Stimulated activated CD8-positive, alpha-beta memory T cell treated with anti-CD3 and anti-CD28 coated beads, Interleukin-12 subunit alpha, Interleukin-12 subunit beta, amount 100 ng/mL, for 24 hours (primary cell): ENCODE results near the gene LPAR1.

Source experiments
- DNase-seq: peaks from one replicate; pipeline ENCODE4 v3.0.0-alpha.2; 2020; ENCODE audit errors: extremely low read depth

LPAR1 gene

DNA sequence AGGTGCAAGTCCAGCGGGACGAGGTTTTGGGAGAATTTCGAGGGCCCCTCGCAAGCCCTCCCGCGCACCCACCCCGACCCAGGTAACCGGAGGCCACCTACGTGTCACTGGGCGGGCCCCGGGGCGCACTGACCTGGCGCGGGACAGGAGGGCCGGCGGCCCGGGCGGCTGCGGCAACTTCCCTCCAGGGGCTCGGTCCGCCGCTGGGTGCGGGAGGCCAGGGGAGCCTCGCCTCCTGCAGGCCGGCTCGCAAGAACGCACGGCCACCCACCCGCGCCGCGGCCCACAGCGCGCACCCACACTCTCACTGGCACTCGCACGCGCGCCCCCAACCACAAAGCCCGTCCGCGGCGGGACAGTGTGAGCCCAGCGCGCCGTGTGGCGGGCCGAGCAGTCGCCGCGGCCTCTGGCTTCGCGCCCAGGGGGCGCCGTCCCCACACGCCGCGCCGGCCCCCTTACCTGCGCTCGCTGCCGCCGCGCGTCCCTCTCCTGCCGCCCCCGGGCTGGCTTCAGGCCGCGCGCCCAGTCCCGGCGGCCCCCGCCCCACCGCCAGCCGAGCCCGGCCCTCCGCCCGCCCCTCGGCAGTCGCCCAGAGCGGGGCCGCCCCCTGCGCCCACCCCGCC lies 451 bp downstream of the LPAR1 start:
- DNase-seq = no peak

DNA sequence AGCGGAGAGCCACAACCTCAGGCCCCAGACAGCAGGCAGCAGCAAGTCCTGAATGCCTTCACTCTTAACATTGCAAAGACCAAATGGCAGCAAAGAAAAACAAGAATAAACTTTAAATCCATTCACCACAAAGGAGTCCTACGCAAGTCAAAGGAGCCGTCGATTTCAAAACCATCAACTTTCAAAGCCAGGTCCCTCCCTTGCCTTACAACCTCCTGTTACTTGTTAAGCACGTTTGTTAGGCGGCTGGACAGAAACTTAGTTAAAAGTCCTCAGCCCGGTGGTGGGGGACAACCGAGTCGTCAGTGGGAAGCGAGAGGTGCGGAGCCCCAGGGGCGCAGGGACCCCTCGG lies 938 bp downstream of the LPAR1 start:
- no peak for DNase-seq

DNA sequence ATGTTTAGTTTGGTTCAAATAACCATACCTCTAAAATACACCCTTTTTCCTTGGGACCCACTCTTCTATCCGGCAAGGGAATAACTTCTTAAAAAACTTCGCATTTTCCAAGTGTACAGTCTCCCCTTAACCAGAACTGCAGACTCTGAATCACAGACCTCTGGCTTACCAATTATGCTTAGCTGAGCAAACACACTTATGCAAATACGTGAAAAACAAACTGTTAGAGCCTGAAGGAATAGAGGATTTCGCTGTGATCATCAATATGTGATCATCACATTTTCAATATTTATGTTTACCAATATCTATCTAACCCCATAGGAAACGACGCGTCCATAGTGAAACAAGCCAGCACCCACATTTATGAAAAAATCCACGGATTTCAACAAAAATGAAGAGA lies 1.3 kb downstream of the LPAR1 start:
- DNase-seq = no peak

DNA sequence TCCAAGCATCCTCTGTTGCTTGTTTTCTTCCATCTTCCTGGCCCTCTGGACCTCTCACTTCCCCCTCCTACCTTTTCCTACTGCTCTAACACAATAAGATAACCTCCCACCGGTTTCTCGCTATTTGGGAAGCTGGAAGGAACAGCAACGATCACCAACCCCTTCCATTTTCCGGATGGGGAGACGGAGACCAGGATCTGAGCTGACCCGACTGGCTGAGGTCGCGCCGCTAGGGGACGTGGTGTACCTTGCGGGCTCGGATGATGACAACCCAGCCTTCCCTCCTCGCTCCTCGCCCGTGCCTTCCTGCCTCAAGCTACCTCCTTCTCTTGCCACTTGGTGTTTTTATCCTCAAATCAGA lies 1.9 kb downstream of the LPAR1 start:
- DNase-seq = no peak

DNA sequence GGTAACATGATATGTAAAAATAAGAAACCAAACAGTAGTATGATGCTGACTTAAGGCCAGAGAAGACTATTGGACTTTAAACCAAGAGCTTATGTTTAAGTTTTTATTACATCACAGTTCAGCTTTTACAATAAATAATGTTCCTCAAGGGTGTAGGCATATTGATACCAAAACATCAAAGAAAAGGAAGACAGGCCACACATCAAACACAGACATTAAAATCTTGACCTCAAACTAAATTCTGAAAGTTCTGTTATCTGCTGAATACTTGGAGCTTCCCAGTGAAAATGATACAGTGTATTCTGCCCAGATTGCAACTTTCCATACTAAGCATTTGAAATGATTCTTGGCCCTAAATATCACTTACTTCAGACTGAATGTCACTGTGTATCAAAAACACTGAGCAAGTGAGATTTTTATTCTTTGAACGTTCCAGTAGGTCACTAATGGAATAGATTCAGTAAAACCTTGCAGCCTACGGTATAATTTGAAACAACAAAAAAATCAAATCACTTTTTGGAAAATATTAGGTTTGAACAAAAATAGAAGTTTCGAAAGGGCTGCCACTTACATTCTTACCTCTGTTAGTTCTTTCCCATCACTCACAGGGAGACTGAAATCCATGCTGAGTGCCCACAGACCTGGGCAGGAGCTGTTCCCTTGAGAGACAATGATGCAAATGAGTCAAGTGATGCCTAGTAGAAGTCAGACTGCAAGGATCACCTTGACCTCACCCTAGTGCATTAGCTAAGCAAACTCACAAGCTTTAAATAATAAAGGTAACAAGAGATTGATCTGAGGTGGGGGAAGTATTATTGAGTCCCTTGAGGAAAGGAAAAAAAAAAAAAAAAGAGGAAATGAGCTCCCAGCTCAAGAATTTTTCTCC lies 2.5 kb downstream of the LPAR1 start:
- no peak for DNase-seq

DNA sequence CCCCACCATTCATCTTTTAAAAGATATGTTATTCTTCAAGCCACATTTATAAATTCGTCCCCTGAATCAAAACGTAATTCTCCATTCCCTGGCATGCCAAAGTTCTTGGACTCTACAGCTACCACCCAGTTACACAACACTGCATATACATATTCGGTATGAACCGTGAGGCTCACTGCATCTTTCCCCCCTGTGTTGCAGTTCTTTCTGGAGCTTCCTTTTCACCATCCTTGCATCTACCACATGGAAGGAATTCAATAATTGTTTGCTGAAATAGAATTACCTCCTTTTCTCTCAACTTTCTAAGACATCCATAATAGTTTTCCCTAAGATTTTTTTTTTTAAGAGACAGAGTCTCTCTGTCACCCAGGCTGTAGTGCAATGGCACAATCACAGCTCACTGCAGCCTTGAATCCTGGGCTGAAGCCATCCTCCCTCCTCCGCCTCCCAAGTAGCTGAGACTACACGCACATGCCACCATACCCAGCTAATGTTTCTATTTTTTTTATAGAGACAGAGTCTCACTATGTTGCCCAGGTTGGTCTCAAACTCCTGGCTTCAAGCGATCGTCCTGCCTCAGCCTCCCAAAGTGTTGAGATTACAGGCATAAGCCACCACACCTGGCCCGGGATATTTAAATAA lies 3.3 kb downstream of the LPAR1 start:
- no peak for DNase-seq

DNA sequence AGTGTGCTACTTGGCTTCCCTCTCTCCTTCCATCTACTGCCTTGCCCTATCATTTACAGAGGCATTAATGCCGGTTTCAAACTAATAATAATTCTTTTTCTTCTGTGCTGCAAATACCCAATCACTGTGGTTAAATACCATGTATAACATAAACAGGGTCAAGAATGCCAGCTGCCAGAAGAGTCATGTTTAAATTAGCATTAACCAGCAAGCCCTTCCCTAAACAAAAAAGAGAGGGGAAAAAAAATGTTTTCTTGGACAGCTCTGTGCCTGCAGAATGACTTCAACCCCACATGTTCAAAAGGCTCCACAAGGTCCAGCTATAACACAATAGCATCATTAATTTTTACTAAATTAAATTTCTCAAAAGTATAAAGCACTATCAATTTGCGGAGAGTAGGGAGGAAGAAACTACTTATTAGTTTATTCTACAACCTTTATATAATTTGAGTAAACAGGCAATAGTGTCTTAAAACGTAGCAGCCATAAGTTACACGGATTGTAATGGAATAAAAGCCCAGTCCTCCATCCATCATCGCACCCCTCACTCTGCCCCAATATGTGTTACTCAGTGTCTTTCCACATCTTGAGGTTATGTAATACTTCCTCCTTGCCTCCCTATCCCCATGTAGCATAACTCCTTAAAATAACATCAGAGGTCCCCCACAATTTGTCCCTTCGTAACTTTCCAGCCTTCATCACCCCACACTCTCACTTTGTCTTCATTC lies 3.9 kb downstream of the LPAR1 start:
- DNase-seq = no peak

DNA sequence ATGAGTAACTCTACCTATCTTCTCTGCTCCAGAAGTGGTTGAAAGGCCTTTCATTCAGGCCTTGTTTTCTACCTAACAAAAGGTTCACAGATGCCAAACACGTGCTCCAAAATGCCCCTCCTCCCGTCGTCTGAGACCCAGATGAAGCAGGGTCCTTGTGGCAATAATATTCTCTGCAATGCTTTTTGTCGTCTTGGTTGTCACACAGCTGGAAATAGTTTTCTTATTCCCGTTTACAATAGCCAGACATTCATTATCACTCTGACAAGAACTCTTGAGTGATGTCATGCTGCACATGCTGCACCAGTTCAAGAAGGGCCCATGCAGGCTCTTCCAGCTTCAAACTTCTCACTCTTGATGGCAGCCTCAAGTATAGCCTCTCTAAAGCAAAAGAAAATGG lies 7.8 kb downstream of the LPAR1 start:
- DNase-seq = no peak

DNA sequence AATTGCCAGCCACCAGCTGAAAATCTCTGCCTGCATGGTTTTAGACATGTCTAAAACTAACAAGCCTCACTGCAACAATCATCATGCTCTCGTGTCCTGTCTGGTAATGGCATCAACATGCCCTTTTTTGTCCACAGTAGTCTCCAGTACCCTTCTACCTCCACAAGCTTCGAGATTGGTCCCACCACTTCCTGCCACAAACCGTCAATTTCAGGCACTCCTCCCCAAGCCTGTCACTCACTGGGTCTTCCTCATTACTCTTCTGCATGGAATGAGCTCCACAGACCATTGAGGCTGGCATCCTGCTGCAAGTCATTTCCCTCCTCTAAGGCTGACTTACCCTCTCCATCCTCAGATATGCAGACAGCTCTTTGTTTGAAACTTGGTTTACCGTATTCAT lies 9.0 kb downstream of the LPAR1 start:
- DNase-seq = no peak

DNA sequence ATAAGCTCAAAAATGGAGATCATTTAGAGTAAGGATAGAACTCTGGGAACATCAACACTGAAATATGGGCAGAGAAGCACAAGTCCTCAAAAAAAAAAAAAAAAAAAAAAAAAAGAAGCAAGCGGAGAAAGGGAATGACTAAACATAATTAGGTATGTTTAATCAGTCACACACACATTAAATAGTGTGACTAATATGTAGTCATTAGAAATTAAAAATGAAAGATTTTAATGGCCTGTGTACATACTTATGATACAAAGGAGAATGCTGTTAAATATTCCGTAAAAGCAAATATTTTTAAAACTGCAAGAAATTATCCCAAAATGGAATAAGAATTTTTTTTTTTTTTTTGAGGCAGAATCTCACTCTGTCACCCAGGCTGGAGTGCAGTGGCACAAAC lies 10.5 kb downstream of the LPAR1 start:
- DNase-seq = no peak

DNA sequence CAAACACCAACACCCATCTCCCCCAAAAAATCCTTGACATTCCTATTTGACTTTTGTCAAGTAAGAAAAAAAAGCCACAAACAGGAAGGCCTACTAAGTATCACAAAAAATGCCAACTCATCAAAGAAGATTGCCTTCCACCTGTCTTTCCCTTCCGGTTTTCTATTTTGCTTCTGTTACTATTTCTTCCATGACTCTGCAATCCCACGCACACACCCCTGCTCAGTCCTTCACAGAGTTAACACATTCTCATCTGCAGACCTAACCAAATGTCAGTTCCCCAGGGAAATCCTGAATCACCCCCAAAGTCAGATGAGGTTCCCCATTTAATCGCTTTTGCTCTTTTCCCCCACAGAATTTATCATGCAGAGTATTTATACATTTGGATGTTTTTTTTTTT lies 15.1 kb downstream of the LPAR1 start:
- no peak for DNase-seq

DNA sequence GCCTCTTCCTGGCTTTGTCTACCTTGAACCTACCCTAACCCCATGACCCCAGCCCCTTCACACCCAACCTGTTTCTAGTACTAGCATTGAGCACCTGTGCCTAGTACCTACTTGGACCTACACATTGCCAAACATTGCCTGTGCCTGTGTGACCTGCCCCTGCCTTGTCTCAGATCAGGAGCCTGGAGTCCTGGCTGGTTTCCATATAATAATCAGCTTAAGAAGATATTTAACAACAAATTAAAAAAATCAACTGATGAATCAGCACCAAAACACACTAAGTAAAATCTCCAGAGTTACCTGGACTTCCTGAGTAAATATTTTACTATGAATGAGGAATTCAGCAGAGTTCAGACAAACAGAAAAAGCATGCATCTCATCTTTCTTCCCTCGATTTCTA lies 17.7 kb downstream of the LPAR1 start:
- DNase-seq = no peak

DNA sequence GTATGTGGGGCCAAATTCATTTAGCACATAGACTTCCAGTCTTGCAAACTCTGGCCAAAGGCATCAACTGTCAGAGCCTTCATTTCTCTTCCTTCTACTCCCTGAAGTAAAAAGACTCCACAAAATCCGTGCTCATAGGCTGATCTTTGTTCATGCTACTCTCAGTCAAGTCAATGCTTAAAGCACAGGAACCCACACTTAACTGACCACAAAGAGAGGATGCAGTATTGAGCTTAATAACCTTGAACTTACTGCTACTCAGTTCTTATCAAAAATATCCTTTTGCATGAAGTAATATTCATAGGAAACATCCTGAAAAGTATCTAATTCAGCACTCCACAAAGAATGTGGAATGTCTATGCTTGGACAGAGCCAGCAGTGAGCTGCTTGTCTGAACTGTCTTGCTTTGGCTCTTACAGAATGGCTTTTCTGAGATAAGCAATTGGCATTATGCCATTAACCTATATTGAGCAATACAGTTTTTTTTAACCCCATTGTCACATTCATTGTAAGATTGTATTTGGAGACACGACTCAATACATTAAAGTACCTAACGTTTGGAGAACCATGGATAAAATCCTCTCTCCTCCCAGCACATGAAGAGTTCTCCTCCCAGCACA lies 21.7 kb downstream of the LPAR1 start:
- no peak for DNase-seq

DNA sequence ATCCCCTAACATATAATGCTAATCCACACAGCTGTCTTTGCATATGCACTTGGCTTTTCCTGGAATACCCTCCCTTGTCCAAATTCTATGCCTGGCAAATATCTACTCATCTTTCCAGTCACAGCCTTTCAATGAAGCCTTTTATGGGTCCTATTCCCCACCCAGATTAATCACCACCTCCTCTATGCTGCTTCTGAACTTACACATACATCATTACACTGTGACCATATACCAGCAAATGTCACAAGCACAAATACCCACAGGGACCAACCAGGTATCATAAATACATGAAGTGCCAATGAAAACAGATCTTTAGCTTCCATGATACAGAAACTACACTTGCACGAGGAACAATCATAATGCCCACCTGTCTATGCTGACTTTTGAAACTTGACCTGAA lies 22.3 kb downstream of the LPAR1 start:
- DNase-seq = no peak

DNA sequence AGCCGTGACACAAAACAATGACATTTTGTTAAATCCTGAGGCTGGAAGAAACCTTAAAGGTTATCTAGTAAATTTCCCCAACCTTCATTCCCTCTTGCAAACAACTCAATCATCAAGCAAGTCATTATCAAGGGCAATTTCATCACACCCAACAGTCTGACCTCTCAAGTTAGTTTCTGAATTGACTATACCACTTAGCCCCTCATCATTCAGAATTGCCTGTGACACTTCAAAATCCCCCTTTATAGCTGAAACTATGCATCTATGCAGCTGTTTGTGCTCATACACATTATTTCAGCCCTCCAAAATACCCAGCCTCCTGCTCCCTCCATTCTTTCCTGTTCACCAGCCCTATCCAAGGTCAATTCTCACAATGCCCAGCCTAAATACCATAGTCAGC lies 24.6 kb downstream of the LPAR1 start:
- no peak for DNase-seq

DNA sequence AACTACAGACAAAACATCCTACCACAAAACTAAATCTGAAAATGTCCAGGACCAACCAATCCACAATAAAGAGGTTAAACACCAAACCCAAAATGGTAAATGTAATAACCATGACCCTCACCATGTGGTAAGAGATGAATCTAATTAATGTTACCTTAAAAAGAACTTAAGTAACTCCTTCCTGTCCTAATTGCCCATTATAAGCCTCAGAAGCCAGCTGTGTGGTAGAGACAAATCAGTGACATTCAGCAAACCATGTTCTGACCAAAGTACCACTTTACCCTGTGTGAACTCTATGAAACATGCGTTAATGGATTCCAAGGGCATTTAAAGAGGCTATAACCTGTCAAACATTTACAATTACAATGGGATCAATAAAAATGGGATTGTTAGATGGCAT lies 25.0 kb downstream of the LPAR1 start:
- no peak for DNase-seq

DNA sequence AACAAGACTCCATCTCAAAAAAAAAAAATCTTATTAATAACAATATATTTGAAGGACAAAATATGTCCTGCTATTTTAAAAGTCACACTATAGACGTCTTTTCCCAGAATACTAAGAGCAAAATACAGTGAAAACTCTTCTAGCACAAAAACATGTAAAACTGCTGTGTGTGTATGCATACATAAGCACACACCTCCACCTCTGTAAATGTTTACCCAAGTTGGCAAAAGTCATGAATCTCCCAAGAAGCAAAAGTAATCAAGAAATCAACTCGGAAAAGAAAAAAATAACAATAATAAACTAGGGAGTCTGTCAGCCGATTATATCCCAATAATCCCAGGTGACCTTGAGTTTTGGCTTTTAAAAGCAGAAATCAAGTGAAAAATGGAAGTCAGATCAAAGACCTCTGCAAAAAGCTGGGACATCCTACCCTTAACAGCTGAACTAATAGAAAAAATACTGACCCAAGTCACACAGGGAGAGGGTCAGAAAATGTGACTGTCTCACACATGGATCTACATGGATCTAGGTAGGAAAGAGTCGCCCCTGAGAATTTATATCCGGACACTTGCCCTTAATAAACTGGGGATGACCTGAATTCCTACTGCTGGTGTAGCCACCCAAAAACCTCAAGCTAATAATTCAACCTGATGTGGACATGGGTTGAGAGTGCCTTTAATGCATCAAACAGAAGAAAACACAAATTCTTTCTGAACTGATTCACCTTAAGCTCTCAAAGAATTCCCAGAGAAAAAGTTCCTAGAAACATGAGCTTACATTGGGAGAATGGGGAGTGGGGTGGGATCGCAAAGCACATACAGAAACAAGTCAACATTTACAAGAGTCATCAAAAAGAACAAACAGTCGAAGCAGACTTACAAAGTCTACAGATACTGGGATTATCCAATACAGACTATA lies 29.9 kb downstream of the LPAR1 start:
- DNase-seq = no peak

DNA sequence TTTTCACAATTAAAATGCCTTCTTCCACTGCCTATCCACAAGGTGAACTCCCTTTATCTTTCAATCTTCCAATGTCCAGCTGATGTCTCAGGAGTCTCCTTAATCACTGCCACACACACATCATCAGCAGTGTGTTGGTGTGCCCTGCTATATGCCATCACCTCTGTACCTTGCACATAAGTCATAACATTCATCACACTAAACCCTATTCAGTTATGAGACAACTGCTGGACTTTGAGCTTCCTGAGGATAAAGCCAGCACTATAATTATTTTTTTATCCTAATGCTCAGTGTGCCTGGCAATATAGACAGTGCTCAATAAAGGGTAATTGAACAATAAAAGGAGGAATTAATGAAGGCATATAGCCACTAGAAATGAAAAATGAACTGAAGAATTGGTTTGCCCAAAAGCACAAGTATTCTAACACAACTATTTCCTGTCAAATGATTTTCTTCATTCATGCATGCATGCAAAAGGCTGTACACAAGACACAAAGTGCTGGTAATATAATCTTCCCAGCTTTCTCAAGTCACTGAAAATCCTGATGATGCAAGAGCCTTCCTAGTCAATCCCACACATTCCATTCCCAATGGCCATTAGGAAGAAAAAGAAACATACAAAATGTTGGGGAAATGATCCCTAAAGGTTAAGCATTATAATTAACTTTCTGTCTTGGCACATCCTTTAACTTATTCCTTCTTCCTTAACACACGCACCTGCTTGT lies 32.4 kb downstream of the LPAR1 start:
- no peak for DNase-seq

DNA sequence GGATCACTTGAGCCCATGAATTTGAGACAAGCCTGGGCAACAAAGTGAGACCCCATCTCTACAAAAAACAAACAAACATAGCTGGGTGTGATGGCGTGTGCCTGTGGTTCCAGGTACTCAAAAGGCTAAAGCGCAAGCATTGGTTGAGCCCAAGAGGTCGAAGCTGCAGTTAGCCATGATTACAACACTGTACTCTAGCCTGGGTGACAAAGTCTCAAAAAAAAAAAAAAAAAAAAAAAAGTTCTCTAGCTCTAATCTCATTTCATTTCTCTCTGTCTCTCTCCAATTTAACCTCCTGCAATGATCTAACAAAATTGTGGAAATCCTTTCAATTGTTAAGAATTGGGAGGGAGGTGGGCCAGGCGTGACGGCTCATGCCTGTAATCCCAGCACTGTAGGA lies 33.3 kb downstream of the LPAR1 start:
- DNase-seq = no peak

DNA sequence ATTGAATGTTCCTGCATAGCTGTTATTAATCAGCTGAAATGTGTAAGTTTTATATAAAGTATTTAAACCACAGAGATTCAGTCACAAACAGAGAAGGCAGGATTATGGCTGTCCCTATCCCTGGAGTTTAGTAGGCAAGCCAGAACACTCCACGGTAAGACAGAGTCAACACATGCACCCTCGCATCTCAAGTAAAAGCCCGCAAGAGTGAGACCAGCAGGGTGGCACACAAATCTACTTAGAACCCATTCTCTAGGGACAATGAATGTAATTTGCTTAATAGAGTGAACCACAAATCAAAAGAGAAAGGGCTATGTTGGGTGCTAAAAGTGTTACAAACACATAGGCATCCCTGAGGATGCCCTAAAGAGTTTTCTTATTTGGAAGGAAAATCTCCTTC lies 35.1 kb downstream of the LPAR1 start:
- no peak for DNase-seq
